Mononuclear cell (primary cell): ENCODE measurements around the gene TOLLIP. TPM values are rescaled to one million over a fixed set of nuclear protein-coding genes. Genes with fewer than 3 reads are reported as not detected.

ENCODE experiments used
- H3K27me3 ChIP-seq: 2 replicates; pipeline ENCODE4 v1.6.0; 2011; ENCODE audit warnings: low read length, control low read depth; ENCODE audit not compliant: insufficient read depth
- H3K4me1 ChIP-seq: 2 replicates; pipeline ENCODE4 v1.5.1; 2011; ENCODE audit warnings: mild to moderate bottlenecking, low read length, control low read depth; ENCODE audit not compliant: insufficient read depth
- H3K4me3 ChIP-seq: 2 replicates; pipeline ENCODE4 v1.5.1; 2011; ENCODE audit warnings: mild to moderate bottlenecking, low read length, moderate library complexity
- H3K9me3 ChIP-seq: 2 replicates; pipeline ENCODE4 v1.5.1; 2011; ENCODE audit warnings: low read depth, mild to moderate bottlenecking, control low read depth, low read length
- total RNA-seq: library from RNA; depleted of rRNA; stranded (reverse); fragments of >200 nt; gene quantifications from one replicate; pipeline ENCODE4 v1.2.3, GENCODE V29; 2012

Gene TOLLIP
- total RNA-seq, 1 donor: 18.3 TPM

GRCh38 chr11:1299621-1300020 is 9.8 kb downstream of the TOLLIP start:
- no peaks in the 10 kb centered on the region for H3K9me3 ChIP-seq
- H3K4me3 ChIP-seq: no peak overlapping the region
- H3K27me3 ChIP-seq: no peaks in the 10 kb centered on the region
- peaks cover 31% of the 10 kb centered on the region for H3K4me1 ChIP-seq

- H3K4me3 ChIP-seq: no peak overlapping the region
- H3K4me1 ChIP-seq: peaks cover 27% of the 10 kb centered on the region
- no peaks in the 10 kb centered on the region for H3K27me3 ChIP-seq
- H3K9me3 ChIP-seq: no peaks in the 10 kb centered on the region
These were observed 10.5 kb downstream of the TOLLIP start for GRCh38 chr11:1298695-1299492.

- Histone ChIP-seq H3K4me3 (no peak overlapping the region), H3K9me3 (no peaks in the 10 kb centered on the region), H3K4me1 (peaks cover 24% of the 10 kb centered on the region), H3K27me3 (no peaks in the 10 kb centered on the region)
These were observed 11.6 kb downstream of the TOLLIP start for GRCh38 chr11:1297576-1298473.

GRCh38 chr11:1297011-1297575 is 12.3 kb downstream of the TOLLIP start:
- H3K9me3 ChIP-seq: no peaks in the 10 kb centered on the region
- no peaks in the 10 kb centered on the region for H3K27me3 ChIP-seq
- H3K4me1 ChIP-seq: peaks cover 18% of the 10 kb centered on the region
- no peak overlapping the region for H3K4me3 ChIP-seq

- H3K4me3 ChIP-seq: no peak overlapping the region
- peaks cover 18% of the 10 kb centered on the region for H3K4me1 ChIP-seq
- H3K27me3 ChIP-seq: no peaks in the 10 kb centered on the region
- no peaks in the 10 kb centered on the region for H3K9me3 ChIP-seq
These were observed 13.1 kb downstream of the TOLLIP start for GRCh38 chr11:1296287-1296686.

GRCh38 chr11:1295591-1295990 is 13.8 kb downstream of the TOLLIP start:
- Histone ChIP-seq H3K27me3 (no peaks in the 10 kb centered on the region), H3K4me3 (no peak overlapping the region), H3K4me1 (peaks cover 18% of the 10 kb centered on the region), H3K9me3 (no peaks in the 10 kb centered on the region)

GRCh38 chr11:1295086-1295485 is 14.3 kb downstream of the TOLLIP start:
- Histone ChIP-seq H3K4me3 (no peak overlapping the region), H3K4me1 (peaks cover 18% of the 10 kb centered on the region), H3K27me3 (no peaks in the 10 kb centered on the region), H3K9me3 (no peaks in the 10 kb centered on the region)

- peaks cover 6% of the 10 kb centered on the region for H3K4me1 ChIP-seq
- no peaks in the 10 kb centered on the region for H3K27me3 ChIP-seq
- H3K9me3 ChIP-seq: no peaks in the 10 kb centered on the region
- no peak overlapping the region for H3K4me3 ChIP-seq
These were observed 15.8 kb downstream of the TOLLIP start for GRCh38 chr11:1293619-1294015.

- Histone ChIP-seq H3K4me3 (no peak overlapping the region), H3K4me1 (no peaks in the 10 kb centered on the region), H3K9me3 (no peaks in the 10 kb centered on the region), H3K27me3 (no peaks in the 10 kb centered on the region)
These were observed 16.5 kb downstream of the TOLLIP start for GRCh38 chr11:1292644-1293618.

- Histone ChIP-seq H3K4me3 (no peak overlapping the region), H3K27me3 (no peaks in the 10 kb centered on the region), H3K9me3 (no peaks in the 10 kb centered on the region), H3K4me1 (no peaks in the 10 kb centered on the region)
These were observed 17.3 kb downstream of the TOLLIP start for GRCh38 chr11:1292018-1292643.

GRCh38 chr11:1291295-1292017 is 18.0 kb downstream of the TOLLIP start:
- H3K4me3 ChIP-seq: no peak overlapping the region
- H3K4me1 ChIP-seq: no peaks in the 10 kb centered on the region
- H3K27me3 ChIP-seq: no peaks in the 10 kb centered on the region
- no peaks in the 10 kb centered on the region for H3K9me3 ChIP-seq

- Histone ChIP-seq H3K9me3 (no peaks in the 10 kb centered on the region), H3K4me3 (no peak overlapping the region), H3K4me1 (no peaks in the 10 kb centered on the region), H3K27me3 (no peaks in the 10 kb centered on the region)
These were observed 19.1 kb downstream of the TOLLIP start for GRCh38 chr11:1290052-1291040.
